ENCODE data around the gene SRGAP3. TPM values are rescaled to one million over a fixed set of nuclear protein-coding genes. Genes with fewer than 3 reads are reported as not detected.

The SRGAP3 gene
- total RNA-seq, 3 donors from 2014 or later = 0.27 to 2.0 (median 0.42) TPM

DNA sequence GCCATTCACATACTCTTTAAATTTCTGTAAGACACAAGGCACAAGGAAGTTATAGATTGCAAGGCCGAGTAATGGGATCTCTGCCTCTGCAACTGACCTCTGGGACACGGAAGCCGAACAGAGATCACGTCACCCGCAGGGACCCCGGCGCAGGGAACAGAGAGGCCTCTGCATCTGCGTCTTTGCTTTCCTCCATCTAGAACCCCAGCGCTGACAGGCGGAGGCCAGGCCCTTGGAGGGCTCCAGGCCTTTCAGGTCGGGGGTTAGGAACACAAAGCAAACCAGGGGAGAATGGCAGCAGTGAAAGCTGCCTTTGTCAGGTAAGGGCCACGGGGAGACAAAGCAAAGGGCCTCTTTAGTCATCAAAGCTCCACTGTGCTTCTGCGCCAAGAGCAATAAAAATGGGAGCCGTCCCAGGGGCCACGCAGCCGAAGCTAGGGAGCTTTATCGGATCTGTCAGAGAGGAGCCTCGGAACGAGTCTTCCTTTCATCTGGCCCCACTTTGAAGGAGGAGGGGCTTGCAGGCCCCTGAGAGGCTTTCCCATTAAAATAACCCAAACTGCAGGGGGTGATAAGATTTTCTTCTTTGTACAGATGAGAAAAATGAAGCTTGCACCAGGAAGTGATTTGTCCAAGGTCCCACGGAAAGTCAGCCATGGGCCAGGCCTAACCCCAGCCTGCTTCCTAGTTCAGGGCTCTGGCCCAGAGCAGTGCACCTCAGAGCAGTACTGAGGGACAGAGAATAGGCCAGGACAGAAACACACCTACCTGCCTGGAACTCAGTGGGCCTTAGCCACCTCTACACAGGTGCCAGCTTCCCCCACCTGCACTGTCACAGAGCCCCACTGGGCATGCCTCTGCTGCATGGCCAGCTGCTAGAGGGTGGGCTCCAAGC, 201.7 kb downstream of the SRGAP3 start:
- no peak for ATAC-seq
- no peaks in the 10 kb centered on the region for H3K9me3 Mint-ChIP-seq
- peaks cover 2% of the 10 kb centered on the region for H3K27me3 Mint-ChIP-seq (ENCODE audit: low read depth)
- H3K4me1 Mint-ChIP-seq (ENCODE audit: low read depth) = no peaks in the 10 kb centered on the region
- DNase-seq = no peak
- no peak overlapping the region for H3K4me3 Mint-ChIP-seq
- H3K36me3 Mint-ChIP-seq (ENCODE audit: insufficient read depth) = peaks cover 3% of the 10 kb centered on the region

DNA sequence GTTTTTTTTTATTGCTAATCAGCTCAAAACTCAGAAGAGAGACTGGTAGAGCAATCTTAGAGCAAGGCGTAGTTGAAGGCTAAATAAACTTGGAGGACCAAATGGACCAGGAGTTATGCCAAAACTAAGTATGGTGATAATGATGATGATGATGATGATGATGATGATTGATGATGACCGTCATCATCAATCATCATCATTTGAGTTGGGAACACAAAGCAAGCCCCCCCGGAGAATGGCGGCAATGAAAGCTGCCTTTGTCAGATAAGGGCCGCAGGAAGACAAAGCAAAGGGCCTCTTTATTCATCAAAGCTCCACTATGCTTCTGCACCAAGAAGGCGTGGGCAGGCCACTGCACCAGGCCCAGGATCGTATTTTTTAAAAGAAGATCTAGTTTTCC, 204.1 kb downstream of the SRGAP3 start:
- DNase-seq (no peak), ATAC-seq (no peak)
- H3K4me1 Mint-ChIP-seq (ENCODE audit: low read depth) = no peaks in the 10 kb centered on the region
- peaks cover 2% of the 10 kb centered on the region for H3K27me3 Mint-ChIP-seq (ENCODE audit: low read depth)
- H3K36me3 Mint-ChIP-seq (ENCODE audit: insufficient read depth) = no peaks in the 10 kb centered on the region
- H3K4me3 Mint-ChIP-seq = no peak overlapping the region
- H3K9me3 Mint-ChIP-seq = no peaks in the 10 kb centered on the region

DNA sequence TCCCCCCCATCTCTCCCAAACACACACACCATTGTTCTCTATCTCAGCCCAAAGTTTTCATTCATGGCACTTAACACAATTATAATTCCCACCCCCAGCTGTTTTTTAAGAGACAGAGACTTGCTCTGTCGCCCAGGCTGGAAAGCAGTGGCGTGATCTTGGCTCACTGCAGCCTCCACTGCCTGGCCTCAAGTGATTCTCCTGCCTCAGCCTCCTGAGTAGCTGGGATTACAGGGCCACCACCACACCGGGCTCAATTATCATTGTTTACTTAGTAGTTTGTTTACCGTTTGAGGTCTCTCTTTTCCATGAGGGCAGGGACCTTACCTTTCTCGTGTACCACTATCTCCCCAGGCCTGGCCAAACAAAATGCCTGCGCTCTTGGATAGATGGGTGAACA, 206.4 kb downstream of the SRGAP3 start:
- ATAC-seq (no peak), DNase-seq (no peak)
- H3K27me3 Mint-ChIP-seq (ENCODE audit: low read depth) = peaks cover 2% of the 10 kb centered on the region
- no peaks in the 10 kb centered on the region for H3K36me3 Mint-ChIP-seq (ENCODE audit: insufficient read depth)
- H3K4me1 Mint-ChIP-seq (ENCODE audit: low read depth) = no peaks in the 10 kb centered on the region
- no peaks in the 10 kb centered on the region for H3K9me3 Mint-ChIP-seq
- no peak overlapping the region for H3K4me3 Mint-ChIP-seq

DNA sequence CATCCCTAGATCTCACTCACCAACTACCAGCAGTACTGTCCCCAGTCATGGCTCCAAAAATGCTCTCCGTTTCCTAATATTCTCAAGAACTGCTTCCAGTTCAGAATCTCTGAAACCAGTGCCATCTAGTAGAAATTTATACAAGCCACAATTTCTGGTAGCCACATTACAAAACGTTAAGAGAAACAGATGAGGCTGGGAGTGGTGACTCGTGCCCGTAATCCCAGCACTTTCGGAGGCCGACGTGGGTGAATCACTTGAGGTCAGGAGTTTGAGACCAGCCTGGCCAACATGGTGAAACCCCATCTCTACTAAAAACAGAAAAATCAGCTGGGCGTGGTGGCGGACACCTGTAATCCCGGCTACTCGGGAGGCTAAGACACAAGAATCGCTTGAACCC, 207.8 kb downstream of the SRGAP3 start:
- Mint-ChIP-seq H3K4me3 (no peak overlapping the region), H3K9me3 (no peaks in the 10 kb centered on the region), H3K27me3 (ENCODE audit: low read depth) (peaks cover 2% of the 10 kb centered on the region), H3K36me3 (ENCODE audit: insufficient read depth) (no peaks in the 10 kb centered on the region), H3K4me1 (ENCODE audit: low read depth) (no peaks in the 10 kb centered on the region)
- no peak for ATAC-seq
- no peak for DNase-seq

DNA sequence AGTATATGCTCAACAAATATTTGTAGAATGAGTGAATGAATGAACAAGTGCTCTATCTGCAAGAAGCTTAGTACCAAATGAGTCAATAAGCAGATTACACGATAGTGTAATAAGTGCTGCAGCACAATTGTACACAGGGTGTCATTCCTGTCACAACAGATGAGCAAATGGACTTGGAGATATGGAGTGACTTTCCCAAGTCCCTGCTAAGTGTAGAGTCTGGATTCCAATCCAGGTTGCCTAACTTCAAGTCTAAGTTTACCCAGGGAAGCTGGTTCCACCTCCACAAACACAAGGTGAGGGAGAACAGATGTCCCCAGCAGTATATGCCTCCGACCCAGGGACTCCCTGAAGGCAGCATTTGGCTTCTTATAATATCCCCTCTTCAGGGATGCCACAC, 208.4 kb downstream of the SRGAP3 start:
- Mint-ChIP-seq H3K4me1 (ENCODE audit: low read depth) (no peaks in the 10 kb centered on the region), H3K4me3 (no peak overlapping the region), H3K9me3 (no peaks in the 10 kb centered on the region), H3K36me3 (ENCODE audit: insufficient read depth) (no peaks in the 10 kb centered on the region), H3K27me3 (ENCODE audit: low read depth) (peaks cover 2% of the 10 kb centered on the region)
- DNase-seq (no peak), ATAC-seq (no peak)

DNA sequence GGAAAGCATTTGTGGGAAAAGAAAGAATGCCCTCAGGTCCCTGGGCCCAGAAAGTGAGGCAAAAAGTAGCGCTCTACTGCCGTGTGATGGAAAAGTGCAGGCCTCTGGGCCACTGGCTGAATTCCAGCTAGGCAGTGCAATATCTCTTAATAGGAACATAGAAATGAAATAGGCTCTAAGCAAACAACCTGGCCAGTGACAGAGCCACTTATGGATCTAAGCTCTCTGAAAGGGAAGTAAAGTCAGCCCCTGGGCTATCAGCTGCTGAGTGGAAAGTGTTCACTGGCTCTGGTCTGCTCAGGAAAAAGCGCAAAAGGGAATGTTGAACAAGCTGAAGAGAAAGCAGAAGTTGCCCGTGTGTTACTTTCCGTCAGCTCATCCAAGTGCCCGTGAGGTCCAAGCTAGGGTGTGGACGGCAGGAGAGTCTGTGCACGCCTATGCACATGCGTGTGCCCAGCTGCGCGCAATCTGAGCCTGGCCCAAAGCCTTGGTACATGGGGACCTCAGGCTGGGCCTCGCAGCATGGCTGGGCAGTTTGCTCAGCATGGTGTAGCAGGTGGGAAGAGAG, 212.2 kb downstream of the SRGAP3 start:
- Mint-ChIP-seq H3K4me1 (ENCODE audit: low read depth) (no peaks in the 10 kb centered on the region), H3K36me3 (ENCODE audit: insufficient read depth) (no peaks in the 10 kb centered on the region), H3K27me3 (ENCODE audit: low read depth) (no peaks in the 10 kb centered on the region), H3K4me3 (no peak overlapping the region), H3K9me3 (no peaks in the 10 kb centered on the region)
- ATAC-seq = no peak
- DNase-seq = no peak

DNA sequence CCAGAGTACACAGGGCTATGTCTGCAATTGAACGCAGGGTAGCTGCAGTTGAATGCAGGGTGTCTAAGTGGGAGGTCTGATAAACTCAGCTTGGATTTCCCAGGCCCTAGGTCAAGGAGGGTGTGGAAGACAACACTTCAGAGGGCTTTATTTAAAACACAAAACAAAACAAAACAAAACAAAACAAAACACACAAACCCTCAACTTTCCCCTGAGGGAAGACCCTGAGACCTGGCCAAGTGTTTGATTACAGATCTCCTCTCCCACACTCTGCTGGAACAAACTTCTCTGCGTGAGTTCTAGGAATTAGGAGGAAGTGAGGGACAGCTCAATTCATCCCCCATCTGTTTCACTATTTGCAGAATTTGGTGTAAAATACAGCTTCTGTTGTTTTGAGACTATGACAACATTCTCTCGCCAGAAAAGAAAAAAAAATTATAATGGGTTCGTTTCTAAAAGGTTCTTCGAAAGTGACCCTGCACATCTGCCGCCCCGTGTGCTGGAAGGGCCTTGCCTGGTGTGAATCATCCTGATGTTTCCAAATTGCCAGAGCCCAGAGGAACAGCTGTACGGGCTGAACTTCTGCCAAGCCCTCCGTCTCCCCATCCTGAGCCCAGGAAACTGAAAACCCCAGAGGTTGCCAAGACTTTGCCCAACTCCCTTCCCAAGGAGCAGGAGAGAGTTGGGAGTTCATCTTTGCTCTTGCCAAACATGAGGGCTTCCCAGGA, 212.9 kb downstream of the SRGAP3 start:
- no peaks in the 10 kb centered on the region for H3K4me1 Mint-ChIP-seq (ENCODE audit: low read depth)
- H3K4me3 Mint-ChIP-seq = no peak overlapping the region
- H3K27me3 Mint-ChIP-seq (ENCODE audit: low read depth) = no peaks in the 10 kb centered on the region
- H3K9me3 Mint-ChIP-seq = no peaks in the 10 kb centered on the region
- ATAC-seq = no peak
- no peaks in the 10 kb centered on the region for H3K36me3 Mint-ChIP-seq (ENCODE audit: insufficient read depth)
- DNase-seq = no peak

DNA sequence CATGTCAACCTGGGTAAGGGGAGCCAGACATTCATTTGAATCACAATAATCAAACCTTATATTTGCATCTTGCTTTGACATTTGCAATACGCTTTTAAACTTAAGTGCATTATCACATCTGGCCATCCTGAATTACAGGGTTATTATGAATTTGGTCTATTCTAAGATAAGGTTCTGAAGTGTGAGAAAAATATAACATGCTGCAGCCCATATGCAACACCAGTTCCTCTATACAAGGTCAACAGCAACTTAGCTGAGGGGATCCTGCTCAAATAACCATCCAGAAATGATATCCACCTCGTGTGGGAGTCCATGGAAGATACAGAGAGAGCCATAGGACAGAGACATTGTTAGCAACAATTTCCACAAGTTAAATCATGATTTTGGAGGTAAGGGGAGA, 213.5 kb downstream of the SRGAP3 start:
- no peaks in the 10 kb centered on the region for H3K9me3 Mint-ChIP-seq
- no peaks in the 10 kb centered on the region for H3K4me1 Mint-ChIP-seq (ENCODE audit: low read depth)
- no peaks in the 10 kb centered on the region for H3K27me3 Mint-ChIP-seq (ENCODE audit: low read depth)
- DNase-seq = no peak
- no peaks in the 10 kb centered on the region for H3K36me3 Mint-ChIP-seq (ENCODE audit: insufficient read depth)
- ATAC-seq = no peak
- H3K4me3 Mint-ChIP-seq = no peak overlapping the region

DNA sequence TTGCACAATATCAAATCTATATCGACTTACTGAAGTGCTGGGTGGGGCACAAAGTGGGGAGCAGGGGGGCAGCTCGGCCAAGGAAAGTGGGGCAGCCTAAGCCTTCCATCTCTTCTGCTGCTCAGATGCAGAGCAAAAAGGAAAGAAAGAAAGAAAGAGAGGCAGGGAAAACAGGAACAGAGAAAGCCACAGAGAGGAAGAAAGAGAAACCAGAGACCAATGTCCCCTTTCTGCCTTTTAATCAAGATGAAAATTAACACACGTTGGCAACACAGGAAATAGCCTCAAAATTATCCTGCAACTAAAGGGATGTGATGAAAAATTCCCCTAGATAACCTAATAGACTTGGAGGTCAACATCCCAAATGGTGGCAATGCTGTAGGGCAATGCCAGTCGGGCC, 214.0 kb downstream of the SRGAP3 start:
- Mint-ChIP-seq H3K4me3 (no peak overlapping the region), H3K27me3 (ENCODE audit: low read depth) (no peaks in the 10 kb centered on the region), H3K36me3 (ENCODE audit: insufficient read depth) (no peaks in the 10 kb centered on the region), H3K9me3 (no peaks in the 10 kb centered on the region), H3K4me1 (ENCODE audit: low read depth) (no peaks in the 10 kb centered on the region)
- no peak for DNase-seq
- no peak for ATAC-seq

DNA sequence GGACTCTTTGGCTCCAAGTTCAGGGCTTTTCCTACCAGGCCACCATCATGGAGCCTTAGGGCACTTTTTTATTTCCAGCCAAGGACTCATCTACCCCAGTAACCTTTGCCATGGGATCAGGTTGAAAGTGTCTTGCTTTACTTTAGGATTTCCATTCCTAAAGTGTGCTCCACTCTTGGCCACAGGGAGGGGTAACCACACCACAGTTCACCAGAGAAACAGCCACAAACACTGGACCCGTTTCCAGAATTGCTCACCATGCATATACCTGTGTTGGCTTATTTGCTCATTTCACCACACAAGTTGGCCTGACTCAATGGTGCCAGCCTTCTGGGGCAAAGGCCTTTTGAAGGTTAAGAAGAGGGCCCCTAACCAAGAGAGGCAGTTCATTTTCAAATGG, 215.6 kb downstream of the SRGAP3 start:
- no peaks in the 10 kb centered on the region for H3K4me1 Mint-ChIP-seq (ENCODE audit: low read depth)

DNA sequence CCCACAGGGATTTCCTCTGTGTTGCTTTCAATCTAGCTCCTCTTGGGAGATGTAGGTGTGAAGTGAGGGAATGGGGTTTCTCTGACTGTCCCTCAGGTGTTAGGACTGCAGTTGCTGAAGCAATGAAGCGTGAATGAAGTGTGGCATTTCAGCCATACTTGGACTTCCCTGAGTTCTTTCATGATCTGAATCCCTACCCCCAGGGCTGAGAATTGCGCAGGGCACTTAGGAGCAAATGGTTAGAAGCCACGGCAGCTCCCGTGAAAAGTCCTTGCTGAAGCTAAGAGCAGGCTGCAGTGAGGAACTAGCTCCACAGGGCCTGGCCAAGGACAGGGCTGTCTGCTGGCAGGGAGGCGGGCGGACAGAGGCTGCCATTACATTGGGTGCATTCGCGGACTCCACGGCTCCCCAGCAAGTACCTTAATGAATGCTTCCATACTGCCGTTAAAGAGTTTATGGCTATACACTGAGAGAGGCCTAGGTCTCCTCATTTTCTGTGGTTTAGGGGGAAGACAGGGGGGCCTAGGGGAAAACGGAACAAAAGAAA, 217.1 kb downstream of the SRGAP3 start:
- ATAC-seq (no peak), DNase-seq (no peak)
- no peaks in the 10 kb centered on the region for H3K36me3 Mint-ChIP-seq (ENCODE audit: insufficient read depth)
- no peak overlapping the region for H3K4me3 Mint-ChIP-seq
- H3K9me3 Mint-ChIP-seq = no peaks in the 10 kb centered on the region
- H3K4me1 Mint-ChIP-seq (ENCODE audit: low read depth) = no peaks in the 10 kb centered on the region
- no peaks in the 10 kb centered on the region for H3K27me3 Mint-ChIP-seq (ENCODE audit: low read depth)

More for the DNA sequence above, 215.6 kb downstream of the SRGAP3 start:
- Mint-ChIP-seq H3K9me3 (no peaks in the 10 kb centered on the region), H3K36me3 (ENCODE audit: insufficient read depth) (no peaks in the 10 kb centered on the region), H3K27me3 (ENCODE audit: low read depth) (no peaks in the 10 kb centered on the region), H3K4me3 (no peak overlapping the region)
- ATAC-seq (no peak), DNase-seq (no peak)

DNA sequence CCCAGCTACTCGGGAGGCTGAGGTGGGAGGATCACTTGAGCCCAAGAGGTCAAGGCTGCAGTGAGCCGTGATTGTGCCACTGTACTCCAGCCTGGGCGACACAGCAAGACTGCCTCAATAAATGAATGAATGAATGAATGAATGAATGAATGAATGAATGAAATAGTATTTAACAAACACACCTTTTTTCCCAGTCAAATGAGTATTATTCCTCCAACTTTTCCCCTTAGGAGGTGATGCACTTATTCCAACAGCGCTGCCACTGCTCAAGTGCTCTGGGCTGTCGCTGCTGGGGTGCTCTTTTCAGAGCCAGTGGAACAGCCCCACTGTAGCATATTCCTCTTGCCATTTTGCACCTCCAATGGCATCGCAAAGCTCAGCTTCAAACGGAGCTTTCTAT, 219.4 kb downstream of the SRGAP3 start:
- ATAC-seq = no peak
- Mint-ChIP-seq H3K27me3 (ENCODE audit: low read depth) (no peaks in the 10 kb centered on the region), H3K36me3 (ENCODE audit: insufficient read depth) (no peaks in the 10 kb centered on the region)

DNA sequence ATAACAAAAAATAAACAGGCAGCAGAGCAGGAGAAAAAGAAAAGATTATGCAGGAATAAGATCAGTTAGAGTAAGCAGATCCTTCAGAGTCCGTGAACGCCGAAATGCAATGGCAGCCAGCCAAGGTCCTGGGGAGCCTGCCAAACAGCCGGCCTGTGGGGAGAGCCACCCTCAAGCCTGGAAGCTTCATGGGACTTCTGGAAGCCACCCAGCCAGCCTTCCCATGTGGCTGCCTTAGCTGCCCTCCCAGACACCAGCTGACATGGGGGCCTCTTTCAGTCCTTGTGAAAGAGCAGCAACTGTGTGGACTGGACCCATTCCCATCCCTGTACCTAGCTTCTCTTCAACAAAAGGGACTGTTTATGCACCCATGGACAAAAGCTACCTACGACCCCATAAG, 221.3 kb downstream of the SRGAP3 start:
- DNase-seq (no peak), ATAC-seq (no peak)
- no peak overlapping the region for H3K4me3 Mint-ChIP-seq
- H3K9me3 Mint-ChIP-seq = no peaks in the 10 kb centered on the region
- no peaks in the 10 kb centered on the region for H3K27me3 Mint-ChIP-seq (ENCODE audit: low read depth)
- no peaks in the 10 kb centered on the region for H3K36me3 Mint-ChIP-seq (ENCODE audit: insufficient read depth)
- no peaks in the 10 kb centered on the region for H3K4me1 Mint-ChIP-seq (ENCODE audit: low read depth)

More for the DNA sequence above, 219.4 kb downstream of the SRGAP3 start:
- Mint-ChIP-seq H3K4me3 (no peak overlapping the region), H3K4me1 (ENCODE audit: low read depth) (no peaks in the 10 kb centered on the region), H3K9me3 (no peaks in the 10 kb centered on the region)
- no peak for DNase-seq

DNA sequence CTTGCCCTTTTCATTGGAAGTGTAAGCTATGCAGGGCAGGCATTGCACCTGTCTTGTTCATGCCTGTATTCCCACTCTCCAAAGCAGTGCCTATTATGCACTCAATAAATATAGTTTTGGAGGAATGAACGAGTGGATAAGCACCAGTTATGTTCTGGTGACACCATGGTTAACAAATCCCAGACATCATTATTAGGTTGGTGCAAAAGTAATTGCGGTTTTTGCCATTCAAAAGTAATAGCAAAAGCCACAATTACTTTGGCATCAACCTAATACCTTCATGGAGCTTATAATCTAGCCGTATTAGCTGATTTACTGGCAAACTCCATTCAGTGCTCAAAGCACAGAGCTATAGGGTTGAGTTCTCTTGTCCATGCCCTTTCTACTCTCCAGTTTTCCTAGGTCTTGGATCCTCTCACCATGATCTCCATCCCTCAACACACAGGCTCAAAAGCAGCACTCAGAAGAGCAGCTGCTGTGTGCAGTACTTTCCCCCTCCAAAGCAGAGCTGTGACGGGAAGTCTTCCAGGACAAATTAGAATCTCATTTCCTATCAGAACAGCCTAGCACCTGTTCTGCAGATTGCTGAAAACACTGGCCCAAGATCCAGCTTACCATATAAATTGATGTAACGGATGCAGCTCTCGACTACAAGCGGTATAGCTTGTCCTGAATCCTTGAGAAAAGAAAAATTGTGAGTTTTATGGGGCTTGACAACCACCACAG, 223.0 kb downstream of the SRGAP3 start:
- Mint-ChIP-seq H3K27me3 (ENCODE audit: low read depth) (no peaks in the 10 kb centered on the region), H3K36me3 (ENCODE audit: insufficient read depth) (no peaks in the 10 kb centered on the region), H3K4me1 (ENCODE audit: low read depth) (no peaks in the 10 kb centered on the region), H3K9me3 (no peaks in the 10 kb centered on the region), H3K4me3 (no peak overlapping the region)
- no peak for ATAC-seq
- no peak for DNase-seq

Measured in activated T-cell treated with anti-CD3 and anti-CD28 coated beads, Interleukin-2, amount 50 U/mL, for 4 hours (primary cell).